COLO668 (cell line): ENCODE results near the gene NFIC.
"Not testable (repeated sequence)": the region's sequence is repeated elsewhere in the genome, so short reads cannot be mapped to it uniquely, and the experiment has no call there.

ENCODE experiments used
- DNase-seq: peaks from one replicate; lab custom pipeline; 2025; ENCODE audit not compliant: unreplicated experiment; lab: John Stamatoyannopoulos, UW

Gene NFIC

GRCh38 chr19:3370728-3371591 lies 4.6 kb downstream of the NFIC start:
- DNase-seq: no peak

GRCh38 chr19:3372413-3372812 lies 6.0 kb downstream of the NFIC start:
- no peak for DNase-seq

GRCh38 chr19:3373971-3374368 lies 7.6 kb downstream of the NFIC start:
- no peak for DNase-seq

- DNase-seq: no peak
These were observed 8.2 kb downstream of the NFIC start for GRCh38 chr19:3374369-3375112.

GRCh38 chr19:3375221-3376090 lies 9.1 kb downstream of the NFIC start:
- no peak for DNase-seq

- not testable (repeated sequence) for DNase-seq
These were observed 9.7 kb downstream of the NFIC start for GRCh38 chr19:3376091-3376455.

GRCh38 chr19:3378352-3379150 lies 12.2 kb downstream of the NFIC start:
- no peak for DNase-seq

GRCh38 chr19:3380829-3381228 lies 14.4 kb downstream of the NFIC start:
- no peak for DNase-seq

- DNase-seq: no peak
These were observed 15.5 kb downstream of the NFIC start for GRCh38 chr19:3381701-3382372.

GRCh38 chr19:3382460-3383100 lies 16.2 kb downstream of the NFIC start:
- no peak for DNase-seq

GRCh38 chr19:3383121-3383722 lies 16.8 kb downstream of the NFIC start:
- no peak for DNase-seq

- no peak for DNase-seq
These were observed 20.3 kb downstream of the NFIC start for GRCh38 chr19:3386447-3387234.

GRCh38 chr19:3387645-3388589 lies 21.5 kb downstream of the NFIC start:
- peak; percentile 87 for DNase-seq

- DNase-seq: no peak
These were observed 23.0 kb downstream of the NFIC start for GRCh38 chr19:3389446-3389778.

- peak; percentile 71 for DNase-seq
These were observed 23.5 kb downstream of the NFIC start for GRCh38 chr19:3389876-3390371.

GRCh38 chr19:3391911-3392310 lies 25.5 kb downstream of the NFIC start:
- DNase-seq: not testable (repeated sequence)

- no peak for DNase-seq
These were observed 26.1 kb downstream of the NFIC start for GRCh38 chr19:3392480-3392879.
